Fibroblast of the aortic adventitia (primary cell): Measurements from ENCODE around the gene HK3. TPM values are rescaled to one million over a fixed set of nuclear protein-coding genes. Genes with fewer than 3 reads are reported as not detected.

Experiments
- DNase-seq: peaks from one replicate; pipeline ENCODE4 v3.0.0-alpha.2; 2010; ENCODE audit warnings: low read depth
- H3K4me3 ChIP-seq: 2 replicates; pipeline ENCODE4 v1.5.1; 2011; ENCODE audit warnings: low read depth, mild to moderate bottlenecking, control low read depth, low read length, moderate library complexity
- CTCF ChIP-seq: IDR thresholded peaks from 2 replicates; pipeline ENCODE4 v1.5.1; 2011; ENCODE audit warnings: mild to moderate bottlenecking, low read length, control low read depth, inconsistent platforms; ENCODE audit not compliant: insufficient read depth
- total RNA-seq: library from RNA; depleted of rRNA; stranded (reverse); fragments of >200 nt; gene quantifications from 2 replicates; pipeline ENCODE4 v1.2.3, GENCODE V29; 2012; ENCODE audit warnings: low replicate concordance

Gene HK3
- total RNA-seq, 1 donor, result not detected

GRCh38 chr5:176854164-176854563, 45.0 kb downstream of the HK3 start:
- H3K4me3 ChIP-seq, result no peak overlapping the region
- no peak for DNase-seq
- no peak for TF ChIP-seq CTCF

GRCh38 chr5:176853151-176853778, 45.9 kb downstream of the HK3 start:
- TF ChIP-seq CTCF, result no peak
- DNase-seq, result no peak
- H3K4me3 ChIP-seq, result no peak overlapping the region

- H3K4me3 ChIP-seq, result no peak overlapping the region
- no peak for DNase-seq
- TF ChIP-seq CTCF, result no peak
These were observed 47.1 kb downstream of the HK3 start for GRCh38 chr5:176851871-176852658.

GRCh38 chr5:176851380-176851779, 47.8 kb downstream of the HK3 start:
- H3K4me3 ChIP-seq, result no peak overlapping the region
- DNase-seq, result no peak
- no peak for TF ChIP-seq CTCF

GRCh38 chr5:176850371-176851245, 48.5 kb downstream of the HK3 start:
- no peak for DNase-seq
- H3K4me3 ChIP-seq, result no peak overlapping the region
- no peak for TF ChIP-seq CTCF

- no peak for DNase-seq
- no peak for TF ChIP-seq CTCF
- H3K4me3 ChIP-seq, result no peak overlapping the region
These were observed 49.4 kb downstream of the HK3 start for GRCh38 chr5:176849611-176850227.
